GM13977 (cell line): ENCODE data around the gene TGM2.
A peak's percentile ranks its signal among the peaks of the same experiment; 100 is the strongest.

Experiments
- DNase-seq: peaks from one replicate; pipeline ENCODE4 v3.0.0; 2012; ENCODE audit warnings: low spot score
- CTCF ChIP-seq: IDR thresholded peaks from 2 replicates; pipeline ENCODE4 v1.5.1; 2012; ENCODE audit warnings: mild to moderate bottlenecking, control low read depth; ENCODE audit not compliant: insufficient read depth; ENCODE audit errors: extremely low read depth, missing control alignments
- in situ Hi-C: fragments of 300-500 bp; cut with MboI; formaldehyde crosslinking; loops from one replicate; pipeline ENCODE4 v1.12.0; 2022; ENCODE audit warnings: low sequenced_read_pairs, low pct_unique_long_range_greater_than_20kb, mixed read lengths, inconsistent platforms; ENCODE audit not compliant: unreplicated experiment

TGM2 gene

DNA sequence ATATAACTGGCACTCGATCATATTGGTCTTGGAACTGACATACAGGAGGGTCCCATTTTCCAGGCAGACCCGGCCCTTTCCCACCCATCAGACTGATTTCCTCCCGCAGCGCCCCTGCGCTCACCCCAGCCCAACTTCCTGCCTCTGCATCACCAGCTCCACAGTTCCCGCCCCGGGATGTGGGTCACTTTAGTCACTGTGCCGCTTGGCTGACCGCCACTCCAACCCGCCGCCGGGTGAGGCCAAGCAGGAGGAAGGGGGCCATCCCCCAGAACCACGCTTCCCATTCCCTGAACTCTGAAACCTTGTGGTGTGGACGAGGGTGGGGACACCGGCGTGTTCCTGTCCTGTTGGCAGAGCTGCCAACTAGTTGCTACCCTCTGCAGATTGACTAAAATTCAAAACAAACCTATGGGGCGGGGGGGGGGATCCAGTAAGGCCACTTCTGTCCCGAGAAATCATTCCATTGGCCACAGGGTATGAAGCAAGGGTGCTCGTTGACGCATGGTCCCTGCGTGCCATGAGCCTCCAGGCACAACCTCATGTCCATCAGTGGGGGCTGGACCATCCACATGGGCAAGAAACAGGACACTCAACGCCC lies 12.3 kb downstream of the TGM2 start:
- DNase-seq: no peak
- in situ Hi-C loops: loop anchor here (10.0 kb wide), 1 partner anchor 88 kb away; no protein-coding TSS in a partner anchor
- TF ChIP-seq CTCF: no peak

DNA sequence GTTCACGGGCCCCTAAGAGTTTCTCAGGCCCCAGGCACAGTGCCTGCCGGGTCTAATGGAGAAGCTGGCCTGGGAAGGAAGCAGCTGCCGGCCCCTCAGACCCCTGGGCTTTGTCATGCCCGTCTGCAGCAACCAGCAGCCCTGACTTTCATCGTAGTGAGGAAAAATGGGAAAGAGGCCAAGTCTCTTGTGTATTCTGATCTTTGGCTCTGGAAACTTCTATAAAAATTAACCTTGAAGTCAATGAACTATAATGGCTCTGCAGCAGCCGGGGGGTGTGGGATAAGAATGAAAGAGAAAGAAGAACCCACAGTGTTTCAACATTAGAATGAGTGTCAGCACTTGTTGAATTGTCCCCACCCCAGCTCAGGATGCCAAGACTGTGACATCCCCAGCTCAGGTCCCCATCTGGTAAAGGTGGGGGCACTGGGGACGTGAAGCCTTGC lies 12.9 kb downstream of the TGM2 start:
- peak; percentile 87 for DNase-seq
- in situ Hi-C loops: loop anchor here (10.0 kb wide), 1 partner anchor 87 kb away; no protein-coding TSS in a partner anchor
- TF ChIP-seq CTCF: no peak

DNA sequence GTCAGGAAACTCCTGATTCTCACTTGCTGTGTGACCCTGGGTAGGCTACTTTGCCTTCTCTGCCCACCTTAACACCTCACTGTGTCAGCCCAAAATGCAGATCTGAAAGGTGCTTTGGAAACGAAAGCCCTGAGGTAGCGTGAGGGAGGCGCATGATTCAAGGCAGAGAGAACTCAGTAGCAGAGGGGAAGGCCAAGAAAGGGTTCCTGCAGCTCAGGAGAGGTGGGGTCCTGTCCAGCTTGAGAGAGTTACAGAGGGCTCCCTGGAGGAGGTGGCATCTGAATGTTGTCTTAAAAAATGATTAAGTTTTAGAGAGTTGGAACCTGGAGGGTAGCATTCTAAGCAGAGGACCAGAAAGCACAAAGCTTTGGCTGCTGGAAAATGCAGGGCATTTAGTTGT lies 13.6 kb downstream of the TGM2 start:
- no peak for TF ChIP-seq CTCF
- no peak for DNase-seq
- in situ Hi-C loops: loop anchor here (10.0 kb wide), 1 partner anchor 87 kb away; no protein-coding TSS in a partner anchor

GRCh38 chr20:38150335-38151170 lies 14.5 kb downstream of the TGM2 start:
- in situ Hi-C loops: loop anchor here (10.0 kb wide), 1 partner anchor 86 kb away; no protein-coding TSS in a partner anchor
- no peak for DNase-seq
- no peak for TF ChIP-seq CTCF

GRCh38 chr20:38148328-38149102 lies 16.6 kb downstream of the TGM2 start:
- in situ Hi-C loops: no loop called here
- no peak for TF ChIP-seq CTCF
- DNase-seq: no peak

DNA sequence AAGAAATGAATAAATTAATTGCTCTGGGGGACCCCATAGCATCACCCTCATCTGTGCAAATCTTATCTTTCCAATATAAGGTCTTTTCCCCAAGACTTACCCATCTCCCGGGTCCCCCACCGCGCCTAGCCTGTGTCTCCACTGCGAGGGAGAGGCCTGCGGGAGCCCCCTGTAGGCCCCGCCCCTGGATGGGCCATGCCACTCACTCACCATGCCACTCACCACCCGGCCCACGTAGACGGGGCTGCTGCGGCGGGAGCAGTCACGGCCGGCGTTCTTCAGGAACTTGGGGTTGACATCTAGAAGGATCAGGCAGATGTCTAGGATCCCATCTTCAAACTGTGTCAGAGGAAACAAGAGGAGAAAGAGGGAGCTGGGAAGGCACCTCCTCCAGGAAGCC lies 17.3 kb downstream of the TGM2 start:
- no peak for TF ChIP-seq CTCF
- DNase-seq: no peak
- in situ Hi-C loops: no loop called here
